B cell (primary cell): Measurements from ENCODE around the gene AP3D1.

ENCODE experiments used
- CTCF ChIP-seq: fragments of 200-600 bp; IDR thresholded peaks from one replicate; pipeline ENCODE4 v1.8.0; 2022; ENCODE audit warnings: antibody characterized with exemption, mild to moderate bottlenecking
- EZH2 ChIP-seq: IDR thresholded peaks from 2 replicates; pipeline ENCODE4 v1.6.1; 2012; ENCODE audit warnings: borderline replicate concordance, low read depth, mild to moderate bottlenecking, moderate library complexity, low read length; ENCODE audit not compliant: insufficient read depth, poor library complexity, severe bottlenecking

DNA sequence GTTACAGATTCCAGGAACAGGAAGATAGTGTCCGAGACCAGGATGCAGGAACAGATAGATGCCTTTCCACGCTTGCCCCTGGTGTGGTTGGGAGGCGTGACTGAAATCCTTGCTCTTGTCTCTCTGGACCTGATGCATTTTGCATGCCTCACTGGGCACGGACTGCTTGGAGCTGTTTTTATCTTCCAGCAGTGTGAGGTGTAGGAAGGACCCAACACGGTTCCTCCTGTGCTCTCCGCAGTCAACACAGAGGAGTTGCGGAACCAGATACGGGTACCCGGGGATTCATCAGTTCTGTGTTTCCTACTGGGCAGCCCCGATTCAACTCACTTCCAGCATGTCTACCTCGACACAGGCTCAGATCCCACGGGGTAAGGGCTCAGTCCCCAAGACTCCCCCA is 18.9 kb upstream of the AP3D1 start:
- TF ChIP-seq CTCF (no peak), EZH2 (no peak)
